Endothelial cell of umbilical vein (primary cell): Measurements from ENCODE around the gene ATF7IP.
"Not testable (repeated sequence)": the region's sequence is repeated elsewhere in the genome, so short reads cannot be mapped to it uniquely, and the experiment has no call there.

ENCODE experiments used
- EZH2 ChIP-seq: IDR thresholded peaks from 2 replicates; pipeline ENCODE4 v1.6.1; 2012; ENCODE audit warnings: borderline replicate concordance, low read depth, mild to moderate bottlenecking, moderate library complexity, low read length, inconsistent platforms; ENCODE audit not compliant: severe bottlenecking
- POLR2A ChIP-seq: IDR thresholded peaks from 2 replicates; pipeline ENCODE4 v1.6.1; 2012; ENCODE audit warnings: low read depth, mild to moderate bottlenecking, control low read depth, low read length
- POLR2AphosphoS5 ChIP-seq: IDR thresholded peaks from 2 replicates; pipeline ENCODE4 v1.6.1; 2012; ENCODE audit warnings: low read depth, mild to moderate bottlenecking, control low read depth, low read length, moderate library complexity; ENCODE audit not compliant: insufficient read depth
- TF ChIP-seq, protein P1 (sequence below), 2 donors: IDR thresholded peaks; 1 replicate in 1 of 2; 2 replicates in 1 of 2; pipeline ENCODE4 v1.5.1; 2011; ENCODE audit warnings: low read length in 2 of 2, mild to moderate bottlenecking in 2 of 2, moderate library complexity in 2 of 2, control low read depth in 1 of 2, inconsistent platforms in 1 of 2, low read depth in 1 of 2; ENCODE audit not compliant: insufficient read depth in 1 of 2; ENCODE audit errors: extremely low read depth in 1 of 2
- TF ChIP-seq, protein P2 (sequence below): IDR thresholded peaks from 2 replicates; pipeline ENCODE4 v1.6.1; 2011; ENCODE audit not compliant: insufficient read depth, insufficient read length

DNA sequence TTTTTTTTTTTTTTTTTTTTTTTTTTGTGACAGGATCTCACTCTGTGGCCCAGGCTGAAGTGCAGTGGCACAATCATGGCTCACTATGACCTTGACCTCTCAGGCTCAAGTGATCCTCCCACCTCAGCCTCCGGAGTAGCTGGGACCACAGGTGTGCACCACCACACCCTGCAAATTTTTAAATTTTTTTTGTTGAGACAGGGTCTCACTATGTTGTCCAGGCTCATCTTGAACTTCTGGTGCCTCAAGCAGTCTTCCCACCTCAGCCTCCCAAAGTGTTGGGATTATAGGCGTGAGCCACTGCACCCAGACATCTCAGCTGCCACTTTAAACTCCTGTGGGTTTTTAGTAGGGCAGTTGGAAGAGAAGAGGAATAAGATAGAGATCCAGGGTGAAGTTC is 39.9 kb downstream of the ATF7IP start:
- TF ChIP-seq, protein P1, sequence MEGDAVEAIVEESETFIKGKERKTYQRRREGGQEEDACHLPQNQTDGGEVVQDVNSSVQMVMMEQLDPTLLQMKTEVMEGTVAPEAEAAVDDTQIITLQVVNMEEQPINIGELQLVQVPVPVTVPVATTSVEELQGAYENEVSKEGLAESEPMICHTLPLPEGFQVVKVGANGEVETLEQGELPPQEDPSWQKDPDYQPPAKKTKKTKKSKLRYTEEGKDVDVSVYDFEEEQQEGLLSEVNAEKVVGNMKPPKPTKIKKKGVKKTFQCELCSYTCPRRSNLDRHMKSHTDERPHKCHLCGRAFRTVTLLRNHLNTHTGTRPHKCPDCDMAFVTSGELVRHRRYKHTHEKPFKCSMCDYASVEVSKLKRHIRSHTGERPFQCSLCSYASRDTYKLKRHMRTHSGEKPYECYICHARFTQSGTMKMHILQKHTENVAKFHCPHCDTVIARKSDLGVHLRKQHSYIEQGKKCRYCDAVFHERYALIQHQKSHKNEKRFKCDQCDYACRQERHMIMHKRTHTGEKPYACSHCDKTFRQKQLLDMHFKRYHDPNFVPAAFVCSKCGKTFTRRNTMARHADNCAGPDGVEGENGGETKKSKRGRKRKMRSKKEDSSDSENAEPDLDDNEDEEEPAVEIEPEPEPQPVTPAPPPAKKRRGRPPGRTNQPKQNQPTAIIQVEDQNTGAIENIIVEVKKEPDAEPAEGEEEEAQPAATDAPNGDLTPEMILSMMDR (IDR thresholded peaks at IDR 0.05; ENCODE audit: extremely low read depth in 1 of 2, insufficient read depth in 1 of 2, low read depth in 1 of 2, low read length in 2 of 2): not testable (repeated sequence)
- not testable (repeated sequence) for TF ChIP-seq EZH2, POLR2AphosphoS5, POLR2A
- TF ChIP-seq, protein P2, sequence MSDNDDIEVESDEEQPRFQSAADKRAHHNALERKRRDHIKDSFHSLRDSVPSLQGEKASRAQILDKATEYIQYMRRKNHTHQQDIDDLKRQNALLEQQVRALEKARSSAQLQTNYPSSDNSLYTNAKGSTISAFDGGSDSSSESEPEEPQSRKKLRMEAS: not testable (repeated sequence)
